Upper lobe of right lung (tissue), 1 donor: ENCODE measurements around the gene JAG1. TPM values are rescaled to one million over a fixed set of nuclear protein-coding genes. Genes with fewer than 3 reads are reported as not detected.

Experiments
- ATAC-seq: fragments of 200-7000 bp; cut with Tn5 transposase; one replicate; pipeline ENCODE4 v1.9.1; 2020; ENCODE audit warnings: mild to moderate bottlenecking, moderate library complexity
- DNase-seq: peaks from one replicate; pipeline ENCODE4 v3.0.0-alpha.2; 2020
- H3K27ac ChIP-seq: fragments of 200-600 bp; one replicate; pipeline ENCODE4 v1.8.0; 2022
- H3K27me3 ChIP-seq: fragments of 200-600 bp; one replicate; pipeline ENCODE4 v1.8.0; 2022; ENCODE audit warnings: mild to moderate bottlenecking
- H3K36me3 ChIP-seq: fragments of 200-600 bp; one replicate; pipeline ENCODE4 v1.8.0; 2022
- H3K4me1 ChIP-seq: fragments of 200-600 bp; one replicate; pipeline ENCODE4 v1.8.0; 2022
- H3K4me3 ChIP-seq: fragments of 200-600 bp; one replicate; pipeline ENCODE4 v1.8.0; 2022; ENCODE audit warnings: mild to moderate bottlenecking
- H3K9me3 ChIP-seq: fragments of 200-600 bp; one replicate; pipeline ENCODE4 v1.8.0; 2022
- CTCF ChIP-seq: fragments of 200-600 bp; IDR thresholded peaks from one replicate; pipeline ENCODE4 v1.8.0; 2022; ENCODE audit warnings: antibody characterized with exemption
- intact Hi-C: fragments of 100-400 bp; cut with DNase I; formaldehyde crosslinking; loops from one replicate; pipeline ENCODE4 v1.11.0; 2022
- total RNA-seq: library from RNA; stranded (reverse); fragmentation: NEBNext Ultra II Directional; extraction: Animal tissue kit (Norgen Biotek cat#: 25700); gene quantifications from one replicate; pipeline ENCODE4 v1.2.1, GENCODE V29; 2021
- donor health status: DM: no; HTN: yes; CAD: no; lungs with severe emphysema.

The JAG1 gene
- total RNA-seq, 1 donor from 2014 or later, result 51.6 TPM

DNA sequence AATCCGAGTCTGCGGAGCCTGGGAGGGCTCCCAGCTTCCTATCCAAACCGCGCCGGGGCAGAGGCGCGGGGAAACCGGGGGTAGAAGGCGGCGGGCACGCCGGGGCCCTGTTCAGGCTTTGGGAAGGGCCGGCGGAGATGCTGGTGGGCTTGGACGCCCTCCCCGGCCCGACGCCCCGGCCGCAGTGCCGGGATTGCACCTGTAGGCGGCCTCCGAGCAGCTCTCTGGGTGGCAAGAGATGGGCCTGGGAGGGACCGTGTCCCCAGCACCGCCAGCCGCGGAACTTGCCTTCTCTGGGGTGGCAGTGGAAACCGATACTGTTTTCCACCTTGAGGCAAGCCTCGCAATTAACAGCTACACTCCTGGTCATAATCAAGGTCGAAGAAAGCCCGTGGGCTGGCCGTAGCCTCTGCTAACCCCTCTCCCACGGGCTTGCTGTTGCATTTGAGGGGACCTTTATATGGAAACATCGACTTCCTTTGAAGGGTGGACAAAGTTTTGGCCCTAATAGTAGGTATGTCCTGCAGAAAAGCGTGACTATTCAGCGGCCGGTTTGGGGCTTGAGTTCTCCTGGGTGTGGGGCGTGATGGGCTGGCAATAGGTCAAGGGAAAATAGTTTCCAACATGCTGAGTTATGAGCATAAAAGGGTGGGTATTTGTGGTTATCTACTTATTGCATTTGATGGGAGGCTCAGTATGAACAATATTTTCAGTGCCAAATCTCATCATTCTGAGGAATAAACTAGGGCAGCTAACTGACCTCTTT, 1.1 kb upstream of the JAG1 start:
- TF ChIP-seq CTCF, result peak; percentile 88
- DNase-seq (peak; percentile 93), ATAC-seq (peak; percentile 75)
- intact Hi-C loops, result loop anchor here (5.0 kb wide), 1 partner anchor 597 kb away; no protein-coding TSS in a partner anchor
- no peaks in the 10 kb centered on the region for H3K27me3 ChIP-seq
- H3K4me3 ChIP-seq, result peak overlapping the region; percentile 91
- H3K36me3 ChIP-seq, result no peaks in the 10 kb centered on the region
- peak overlapping the region; percentile 97 for H3K27ac ChIP-seq
- peaks cover 9% of the 10 kb centered on the region for H3K4me1 ChIP-seq
- no peaks in the 10 kb centered on the region for H3K9me3 ChIP-seq

GRCh38 chr20:10673176-10673841, 490 bp downstream of the JAG1 start:
- intact Hi-C loops, result loop anchor here (5.0 kb wide), 1 partner anchor 599 kb away; no protein-coding TSS in a partner anchor
- peak overlapping the region; percentile 97 for H3K27ac ChIP-seq
- ATAC-seq (peak; percentile 2), DNase-seq (peak; percentile 79)
- peaks cover 11% of the 10 kb centered on the region for H3K36me3 ChIP-seq
- TF ChIP-seq CTCF, result peak; percentile 2
- peaks cover 19% of the 10 kb centered on the region for H3K4me1 ChIP-seq
- no peaks in the 10 kb centered on the region for H3K9me3 ChIP-seq
- H3K27me3 ChIP-seq, result no peaks in the 10 kb centered on the region
- peak overlapping the region; percentile 91 for H3K4me3 ChIP-seq

- Histone ChIP-seq H3K27ac (peak overlapping the region; percentile 97), H3K27me3 (no peaks in the 10 kb centered on the region), H3K4me3 (peak overlapping the region; percentile 91), H3K9me3 (no peaks in the 10 kb centered on the region), H3K36me3 (peaks cover 17% of the 10 kb centered on the region), H3K4me1 (peaks cover 24% of the 10 kb centered on the region)
- peak; percentile 4 for ATAC-seq
- intact Hi-C loops, result loop anchor here (5.0 kb wide), 1 partner anchor 600 kb away; no protein-coding TSS in a partner anchor
- DNase-seq, result peak; percentile 84
- peak; percentile 4 for TF ChIP-seq CTCF
Observed at GRCh38 chr20:10672624-10673127, 1.1 kb downstream of the JAG1 start.

DNA sequence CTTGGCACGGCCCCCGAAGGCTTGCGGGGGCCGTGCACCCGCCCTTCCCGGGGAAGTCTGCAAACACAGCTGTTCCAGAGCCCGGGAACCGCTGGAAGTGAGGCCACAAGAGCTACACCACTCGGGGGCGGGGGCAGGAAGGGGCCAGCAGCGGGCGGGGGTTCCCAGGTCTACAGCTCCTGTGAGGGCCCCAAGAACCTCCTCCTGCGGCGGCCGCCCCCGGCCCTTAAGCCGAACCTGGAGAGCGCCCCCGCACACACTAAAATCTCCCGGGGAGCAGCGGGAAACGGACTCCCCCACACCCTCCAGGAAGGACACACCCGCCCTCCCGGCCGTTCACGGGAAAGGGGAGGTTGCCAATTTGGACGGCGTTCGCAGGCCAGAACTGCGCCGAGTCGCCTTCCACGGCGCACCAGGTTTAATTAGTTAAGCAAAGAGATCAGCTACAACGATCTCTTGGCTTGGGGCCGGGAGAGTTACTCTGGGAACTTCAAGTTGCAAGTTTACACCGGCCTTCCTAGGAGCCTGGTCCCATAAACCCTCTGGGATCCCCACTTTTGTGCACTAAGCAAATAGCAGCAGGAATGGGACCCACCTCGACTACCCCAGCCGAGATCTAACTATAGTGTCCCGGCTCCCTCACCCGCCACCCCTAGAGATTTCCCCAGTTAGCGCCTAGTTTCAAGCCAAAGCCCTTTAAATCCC, 1.7 kb downstream of the JAG1 start:
- no peaks in the 10 kb centered on the region for H3K9me3 ChIP-seq
- H3K27me3 ChIP-seq, result no peaks in the 10 kb centered on the region
- H3K4me1 ChIP-seq, result peaks cover 29% of the 10 kb centered on the region
- peak; percentile 86 for DNase-seq
- H3K27ac ChIP-seq, result peak overlapping the region; percentile 97
- ATAC-seq, result peak; percentile 15
- H3K4me3 ChIP-seq, result peak overlapping the region; percentile 91
- no peak for TF ChIP-seq CTCF
- intact Hi-C loops, result loop anchor here (5.0 kb wide), 1 partner anchor 600 kb away; no protein-coding TSS in a partner anchor
- peaks cover 23% of the 10 kb centered on the region for H3K36me3 ChIP-seq

DNA sequence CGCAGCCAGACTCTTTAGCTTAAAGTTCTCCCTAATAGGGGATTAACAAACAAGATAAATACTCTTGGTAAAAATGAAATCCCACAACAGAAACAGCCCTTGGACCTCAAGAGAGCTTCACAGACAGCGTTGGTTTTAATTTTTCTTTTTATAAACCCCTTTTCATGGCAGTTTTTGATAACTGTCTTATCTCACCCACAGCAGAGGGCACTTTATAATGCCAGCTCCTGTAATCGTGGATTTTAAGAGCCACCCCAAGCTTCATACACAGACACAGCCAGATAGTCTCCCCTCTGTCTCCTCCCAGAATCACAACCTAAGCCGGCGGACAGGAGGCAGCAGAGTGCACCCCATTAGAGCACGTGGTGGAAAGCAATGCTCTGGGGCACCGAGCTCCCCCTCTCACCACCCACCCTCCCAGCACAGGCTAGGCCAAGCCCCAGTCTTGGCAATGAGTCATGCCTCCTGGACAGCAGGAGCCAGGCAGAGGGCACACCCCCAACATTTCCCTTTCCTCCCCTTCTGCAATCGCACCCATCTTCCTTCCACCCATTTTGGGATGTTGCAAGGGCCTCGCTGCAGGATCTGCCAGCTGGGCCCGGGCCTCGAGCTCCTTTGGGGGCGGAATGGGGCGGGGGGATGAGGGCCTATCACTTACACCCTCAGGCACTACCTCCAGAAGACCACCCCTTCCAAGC, 2.4 kb downstream of the JAG1 start:
- DNase-seq (peak; percentile 89), ATAC-seq (peak; percentile 71)
- peak; percentile 65 for TF ChIP-seq CTCF
- Histone ChIP-seq H3K4me3 (peak overlapping the region; percentile 91), H3K27me3 (no peaks in the 10 kb centered on the region), H3K9me3 (no peaks in the 10 kb centered on the region), H3K4me1 (peaks cover 34% of the 10 kb centered on the region), H3K27ac (peak overlapping the region; percentile 97), H3K36me3 (peaks cover 25% of the 10 kb centered on the region)
- intact Hi-C loops, result loop anchor here (5.0 kb wide), 1 partner anchor 601 kb away; no protein-coding TSS in a partner anchor
